H9 (cell line): ENCODE results near the gene CXCL1. TPM values are rescaled to one million over a fixed set of nuclear protein-coding genes. Genes with fewer than 3 reads are reported as not detected.

ENCODE experiments used
- DNase-seq: peaks from one replicate; pipeline ENCODE4 v3.0.0-alpha.2; 2017
- H2AFZ ChIP-seq: one replicate; pipeline ENCODE4 v1.6.1; 2013; ENCODE audit warnings: mild to moderate bottlenecking, low read length, control low read depth, moderate library complexity
- H2AK5ac ChIP-seq: 2 replicates; pipeline ENCODE4 v1.6.1; 2013; ENCODE audit warnings: low read length, control low read depth, mixed read lengths; ENCODE audit not compliant: insufficient read length
- H2BK120ac ChIP-seq: one replicate; pipeline ENCODE4 v1.6.1; 2013; ENCODE audit warnings: low read depth, mild to moderate bottlenecking, low read length, control low read depth, inconsistent platforms; ENCODE audit not compliant: poor library complexity, severe bottlenecking
- H2BK12ac ChIP-seq: 2 replicates; pipeline ENCODE4 v1.6.1; 2013; ENCODE audit warnings: low read length, control low read depth, mixed read lengths, low read depth; ENCODE audit not compliant: insufficient read length
- H2BK15ac ChIP-seq: 2 replicates; pipeline ENCODE4 v1.6.1; 2013; ENCODE audit warnings: low read depth, low read length, control low read depth
- H2BK20ac ChIP-seq: one replicate; pipeline ENCODE4 v1.6.1; 2013; ENCODE audit warnings: low read depth, mild to moderate bottlenecking, low read length, control low read depth, inconsistent platforms; ENCODE audit not compliant: poor library complexity, severe bottlenecking
- H2BK5ac ChIP-seq: 2 replicates; pipeline ENCODE4 v1.6.1; 2013; ENCODE audit warnings: low read length, control low read depth, mixed read lengths; ENCODE audit not compliant: insufficient read length
- H3K14ac ChIP-seq: 2 replicates; pipeline ENCODE4 v1.6.1; 2013; ENCODE audit warnings: low read length, control low read depth; ENCODE audit not compliant: insufficient read depth
- H3K18ac ChIP-seq: 2 replicates; pipeline ENCODE4 v1.6.1; 2013; ENCODE audit warnings: low read depth, mild to moderate bottlenecking, mixed read lengths, low read length, control low read depth; ENCODE audit not compliant: insufficient read length
- H3K23ac ChIP-seq: 2 replicates; pipeline ENCODE4 v1.6.1; 2013; ENCODE audit warnings: low read length, control low read depth, mixed read lengths, low read depth; ENCODE audit not compliant: insufficient read length
- H3K23me2 ChIP-seq: 2 replicates; pipeline ENCODE4 v1.6.1; 2013; ENCODE audit warnings: low read depth, mild to moderate bottlenecking, mixed read lengths, low read length, control low read depth; ENCODE audit not compliant: insufficient read length, poor library complexity, severe bottlenecking
- H3K27ac ChIP-seq: 2 replicates; pipeline ENCODE4 v1.5.1; 2013; ENCODE audit warnings: low read length, control low read depth, mixed read lengths, low read depth; ENCODE audit not compliant: insufficient read length
- H3K27me3 ChIP-seq: 2 replicates; pipeline ENCODE4 v1.6.1; 2013; ENCODE audit warnings: low read length, control low read depth, inconsistent platforms; ENCODE audit not compliant: insufficient read depth
- H3K4ac ChIP-seq: 2 replicates; pipeline ENCODE4 v1.6.1; 2013; ENCODE audit warnings: low read depth, mild to moderate bottlenecking, control low read depth, inconsistent platforms, low read length, moderate library complexity
- H3K4me1 ChIP-seq: 2 replicates; pipeline ENCODE4 v1.6.1; 2013; ENCODE audit warnings: low read length, control low read depth, inconsistent platforms; ENCODE audit not compliant: insufficient read depth
- H3K4me2 ChIP-seq: 2 replicates; pipeline ENCODE4 v1.6.1; 2013; ENCODE audit warnings: low read length, control low read depth, mixed read lengths; ENCODE audit not compliant: insufficient read length, insufficient read depth
- H3K56ac ChIP-seq: 2 replicates; pipeline ENCODE4 v1.6.1; 2013; ENCODE audit warnings: low read depth, mild to moderate bottlenecking, mixed read lengths, low read length, control low read depth; ENCODE audit not compliant: insufficient read length
- H3K79me1 ChIP-seq: 2 replicates; pipeline ENCODE4 v1.6.1; 2013; ENCODE audit warnings: low read depth, mild to moderate bottlenecking, moderate library complexity, low read length, control low read depth, inconsistent platforms; ENCODE audit not compliant: insufficient read depth, poor library complexity, severe bottlenecking
- H3K79me2 ChIP-seq: 2 replicates; pipeline ENCODE4 v1.6.1; 2013; ENCODE audit warnings: low read length, control low read depth, inconsistent platforms; ENCODE audit not compliant: insufficient read depth
- H3K9ac ChIP-seq: 2 replicates; pipeline ENCODE4 v1.6.1; 2013; ENCODE audit warnings: low read length, control low read depth, mixed read lengths; ENCODE audit not compliant: insufficient read length; ENCODE audit errors: extremely low read depth
- H3K9me3 ChIP-seq: one replicate; pipeline ENCODE4 v1.6.1; 2013; ENCODE audit warnings: low read depth, low read length, inconsistent platforms; ENCODE audit not compliant: control insufficient read depth
- H3T11ph ChIP-seq: one replicate; pipeline ENCODE4 v1.6.1; 2013; ENCODE audit warnings: mild to moderate bottlenecking, low read length, control low read depth, inconsistent platforms
- H4K20me1 ChIP-seq: one replicate; pipeline ENCODE4 v1.6.1; 2013; ENCODE audit not compliant: control insufficient read depth, insufficient read length, insufficient read depth
- H4K5ac ChIP-seq: 2 replicates; pipeline ENCODE4 v1.6.1; 2013; ENCODE audit warnings: low read depth, mild to moderate bottlenecking, mixed read lengths, low read length, control low read depth; ENCODE audit not compliant: insufficient read length
- H4K8ac ChIP-seq: replicated peaks from 2 replicates; pipeline ENCODE4 v1.6.1; 2013; ENCODE audit warnings: low read length, control low read depth, mixed read lengths, low read depth; ENCODE audit not compliant: insufficient read length
- H4K91ac ChIP-seq: 2 replicates; pipeline ENCODE4 v1.6.1; 2013; ENCODE audit warnings: low read depth, mild to moderate bottlenecking, moderate library complexity, mixed read lengths, low read length, control low read depth; ENCODE audit not compliant: insufficient read length
- H3K27ac Mint-ChIP-seq, 3 experiments: 2 replicates in 2 of 3; 3 replicates in 1 of 3; pipeline ENCODE4 v1.8.0; 2020 to 2021; ENCODE audit warnings: mixed read lengths in 3 of 3, mild to moderate bottlenecking in 1 of 3, moderate library complexity in 1 of 3
- H3K27me3 Mint-ChIP-seq: 2 replicates; pipeline ENCODE4 v1.8.0; 2021; ENCODE audit warnings: low read depth, mild to moderate bottlenecking, moderate library complexity, mixed read lengths
- H3K36me3 Mint-ChIP-seq, 3 experiments: 2 replicates in 2 of 3; 3 replicates in 1 of 3; pipeline ENCODE4 v1.8.0; 2020 to 2021; ENCODE audit warnings: low read depth in 3 of 3, mixed read lengths in 3 of 3; ENCODE audit not compliant: insufficient read depth in 1 of 3
- H3K4me1 Mint-ChIP-seq, 2 experiments: 2 replicates each; pipeline ENCODE4 v1.8.0; 2020; ENCODE audit warnings: mixed read lengths in 2 of 2
- H3K4me3 Mint-ChIP-seq, 2 experiments: 2 replicates in 1 of 2; 3 replicates in 1 of 2; pipeline ENCODE4 v1.8.0; 2020 to 2021; ENCODE audit warnings: mild to moderate bottlenecking in 2 of 2, mixed read lengths in 2 of 2, moderate library complexity in 1 of 2
- H3K9me3 Mint-ChIP-seq, 2 experiments: 2 replicates in 1 of 2; 3 replicates in 1 of 2; pipeline ENCODE4 v1.8.0; 2020; ENCODE audit warnings: mild to moderate bottlenecking in 2 of 2, mixed read lengths in 2 of 2, moderate library complexity in 1 of 2
- CTCF ChIP-seq: fragments of 200-600 bp; sonication (generic); conservative IDR thresholded peaks from 3 replicates; pipeline ENCODE4 v1.8.0; 2021; ENCODE audit warnings: antibody characterized with exemption, mild to moderate bottlenecking
- WGBS: extraction: QIAGEN DNeasy Blood & Tissue Kit; methylation state at CpG from one replicate; pipeline ENCODE4 v1.1.7; 2013; ENCODE audit warnings: missing lambda C conversion rate, low lambda C conversion rate, mixed read lengths; ENCODE audit not compliant: insufficient read length; ENCODE audit errors: extremely low coverage; 5-methylcytosine and 5-hydroxymethylcytosine counted together
- total RNA-seq: library from RNA; stranded (reverse); gene quantifications from 2 replicates; pipeline ENCODE4 v1.2.1, GENCODE V29; 2021

The CXCL1 gene
- total RNA-seq, 1 experiment from 2014 or later, result 0.20 TPM

- Histone ChIP-seq H3K27me3 (no peaks in the 10 kb centered on the region; the same call in 1 of the 2 replicates), H3K9me3 (no peaks in the 10 kb centered on the region)
Measured at GRCh38 chr4:73870768-73871167, 1.6 kb downstream of the CXCL1 start.

More at GRCh38 chr4:73870768-73871167, 1.6 kb downstream of the CXCL1 start:
- Histone ChIP-seq H3K56ac (no peak overlapping the region), H3K9ac (no peak overlapping the region), H3K79me2 (no peaks in the 10 kb centered on the region), H2AK5ac (no peak overlapping the region), H3K4me1 (0 out of 2 replicates have a peak, but pooled peaks cover 2% of the 10 kb centered on the region), H3K4ac (no peak overlapping the region), H3K79me1 (no peaks in the 10 kb centered on the region), H4K5ac (no peak overlapping the region), H2AFZ (no peak overlapping the region), H3K27ac (no peak overlapping the region), H3K18ac (no peak overlapping the region), H3K14ac (no peak overlapping the region), H2BK120ac (no peak overlapping the region), H3K4me2 (no peak overlapping the region), H2BK5ac (no peak overlapping the region), H4K91ac (no peak overlapping the region), H2BK20ac (no peak overlapping the region), H4K8ac (no peak overlapping the region), H2BK12ac (no peak overlapping the region), H2BK15ac (no peak overlapping the region), H3T11ph (no peak overlapping the region), H3K23me2 (peaks cover 12% of the 10 kb centered on the region), H3K23ac (no peak overlapping the region), H4K20me1 (no peaks in the 10 kb centered on the region)
- Mint-ChIP-seq H3K27me3 (peaks cover 51% of the 10 kb centered on the region), H3K36me3 (no peaks in the 10 kb centered on the region), H3K4me3 (no peak overlapping the region), H3K9me3 (no peaks in the 10 kb centered on the region), H3K4me1 (peaks cover 15 to 21% of the 10 kb centered on the region in 2 experiments), H3K27ac (no peak overlapping the region)
- DNase-seq, result no peak
- TF ChIP-seq CTCF, result no peak
- no CpG with 5 or more reads among the region's 1 CpG for WGBS
